ENCODE measurements around the gene NCK2. TPM values are rescaled to one million over a fixed set of nuclear protein-coding genes. Genes with fewer than 3 reads are reported as not detected.
A peak's percentile ranks its signal among the peaks of the same experiment; 100 is the strongest.

NCK2 gene
- total RNA-seq, 1 experiment from 2014 or later: 75.4 TPM

DNA sequence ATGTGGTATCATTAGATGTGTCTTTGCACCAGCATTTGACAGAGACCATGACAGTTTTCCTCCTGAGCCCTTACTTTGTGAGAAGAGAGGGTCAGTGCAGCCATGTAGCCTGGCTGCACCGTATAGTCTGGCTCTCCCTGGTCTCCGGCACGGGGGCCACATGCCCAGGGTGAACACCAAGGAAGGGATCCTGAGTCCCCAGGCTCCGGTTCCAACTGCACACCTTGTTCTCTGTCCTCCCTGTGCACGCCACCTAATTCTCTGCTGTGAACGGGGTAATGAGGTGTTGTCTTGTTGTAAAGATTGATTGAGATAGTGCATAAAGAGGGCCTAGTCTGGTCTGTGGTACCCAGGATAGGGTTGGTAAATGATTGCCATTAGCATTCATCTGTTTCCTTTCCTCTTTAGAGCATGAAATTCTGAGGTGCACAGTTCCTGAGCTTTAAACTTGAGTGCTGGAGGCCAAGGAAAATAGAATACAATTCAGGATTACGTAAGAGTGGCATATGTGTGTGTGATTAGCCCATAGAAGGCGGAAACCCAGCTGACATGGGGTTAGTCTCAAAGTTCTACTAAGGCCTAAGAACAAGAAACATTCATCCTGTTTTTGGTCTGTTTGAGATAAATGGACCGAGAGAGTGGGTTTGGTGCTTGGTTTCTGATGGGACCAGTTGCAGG, 55.5 kb downstream of the NCK2 start (continued):
- no peak for TF ChIP-seq ARID4B (CRISPR knock-in tag; IDR thresholded peaks at IDR 0.05; ENCODE audit: borderline replicate concordance)
- TF ChIP-seq ATF1 (CRISPR knock-in tag; IDR thresholded peaks at IDR 0.05): no peak
- no peak for TF ChIP-seq NFYB (CRISPR knock-in tag; conservative IDR thresholded peaks at IDR 0.05; ENCODE audit: low read depth)
- TF ChIP-seq GRHL2 (CRISPR knock-in tag; IDR thresholded peaks at IDR 0.05; ENCODE audit: insufficient replicate concordance, severe bottlenecking): no peak

- ATAC-seq (no peak), DNase-seq (ENCODE audit: low spot score) (no peak)
- Mint-ChIP-seq H3K4me3 (no peak overlapping the region), H3K27me3 (ENCODE audit: low read depth) (no peaks in the 10 kb centered on the region), H3K4me1 (peaks cover 72% of the 10 kb centered on the region), H3K27ac (peak overlapping the region; percentile 38), H3K36me3 (no peaks in the 10 kb centered on the region; the same call in 1 of the 2 replicates), H3K9me3 (peaks cover 3% of the 10 kb centered on the region; the same call in 1 of the 2 replicates)
- ChIA-PET POLR2A (no interaction called here), CTCF (no interaction called here)
- no peak for TF ChIP-seq ZNF425 (CRISPR knock-in tag; conservative IDR thresholded peaks at IDR 0.05)
Measured at GRCh38 chr2:105800953-105801635, 56.4 kb downstream of the NCK2 start.

- no peak for TF ChIP-seq FOXJ3 (CRISPR knock-in tag; IDR thresholded peaks at IDR 0.05; ENCODE audit: borderline replicate concordance)
- no peak for TF ChIP-seq ELF4 (CRISPR knock-in tag; IDR thresholded peaks at IDR 0.05; ENCODE audit: low read depth)
- no peak for TF ChIP-seq CREM (CRISPR knock-in tag; IDR thresholded peaks at IDR 0.05)
- TF ChIP-seq ESRRA (CRISPR knock-in tag; IDR thresholded peaks at IDR 0.05; ENCODE audit: borderline replicate concordance): no peak
- Mint-ChIP-seq H3K4me3 (no peak overlapping the region), H3K36me3 (no peaks in the 10 kb centered on the region; the same call in 1 of the 2 replicates), H3K9me3 (peaks cover 3% of the 10 kb centered on the region; the same call in 1 of the 2 replicates), H3K27me3 (ENCODE audit: low read depth) (no peaks in the 10 kb centered on the region), H3K27ac (peak overlapping the region; percentile 6; the same call in 1 of the 2 replicates), H3K4me1 (peaks cover 70% of the 10 kb centered on the region)
- POLR2A ChIA-PET: no interaction called here
- ATAC-seq (no peak), DNase-seq (ENCODE audit: low spot score) (no peak)
- CTCF ChIA-PET: no interaction called here
Measured at GRCh38 chr2:105801961-105802360, 57.2 kb downstream of the NCK2 start.

DNA sequence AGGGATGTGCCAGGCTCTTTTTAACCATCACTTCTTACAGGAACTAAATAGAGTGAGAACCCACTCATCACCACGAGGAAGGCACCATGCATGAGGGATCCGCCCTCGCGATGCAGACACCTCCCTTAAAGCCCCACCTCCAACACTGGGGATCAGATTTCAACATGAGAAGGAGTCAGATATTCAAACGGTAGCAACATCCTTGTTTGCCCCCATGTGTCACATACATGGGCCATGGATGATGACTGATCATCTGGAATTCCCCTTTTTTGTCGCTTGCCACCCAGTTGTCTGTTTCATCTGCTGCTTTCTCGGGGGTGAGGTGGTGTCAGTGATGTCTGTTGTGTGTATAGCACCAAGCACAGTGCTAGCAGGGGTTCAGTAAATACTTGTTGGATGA, 57.9 kb downstream of the NCK2 start:
- Mint-ChIP-seq H3K36me3 (no peaks in the 10 kb centered on the region; the same call in 1 of the 2 replicates), H3K4me1 (peaks cover 68% of the 10 kb centered on the region), H3K9me3 (peaks cover 3% of the 10 kb centered on the region; the same call in 1 of the 2 replicates), H3K27ac (0 out of 2 replicates have a peak overlapping the region, but pooled peaks have one; percentile 45), H3K4me3 (no peak overlapping the region), H3K27me3 (ENCODE audit: low read depth) (no peaks in the 10 kb centered on the region)
- CTCF ChIA-PET: no interaction called here
- POLR2A ChIA-PET: no interaction called here
- no peak for DNase-seq (ENCODE audit: low spot score)
- peak; percentile 31; the same call in 1 of the 2 replicates for ATAC-seq
- TF ChIP-seq USF2 (CRISPR knock-in tag; IDR thresholded peaks at IDR 0.05) (no peak), NFE2L1 (CRISPR knock-in tag; IDR thresholded peaks at IDR 0.05) (no peak), GTF2I (CRISPR knock-in tag; conservative IDR thresholded peaks at IDR 0.05) (no peak), TP53 (CRISPR knock-in tag; IDR thresholded peaks at IDR 0.05) (no peak), NR1H2 (CRISPR knock-in tag; IDR thresholded peaks at IDR 0.05) (no peak), ATF2 (CRISPR knock-in tag; IDR thresholded peaks at IDR 0.05; ENCODE audit: borderline replicate concordance, low read depth) (no peak), GRHL2 (CRISPR knock-in tag; IDR thresholded peaks at IDR 0.05; ENCODE audit: insufficient replicate concordance, severe bottlenecking) (no peak)
- TF ChIP-seq, protein P1, sequence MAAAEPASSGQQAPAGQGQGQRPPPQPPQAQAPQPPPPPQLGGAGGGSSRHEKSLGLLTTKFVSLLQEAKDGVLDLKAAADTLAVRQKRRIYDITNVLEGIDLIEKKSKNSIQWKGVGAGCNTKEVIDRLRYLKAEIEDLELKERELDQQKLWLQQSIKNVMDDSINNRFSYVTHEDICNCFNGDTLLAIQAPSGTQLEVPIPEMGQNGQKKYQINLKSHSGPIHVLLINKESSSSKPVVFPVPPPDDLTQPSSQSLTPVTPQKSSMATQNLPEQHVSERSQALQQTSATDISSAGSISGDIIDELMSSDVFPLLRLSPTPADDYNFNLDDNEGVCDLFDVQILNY (CRISPR knock-in tag; IDR thresholded peaks at IDR 0.05): no peak

Measured in WTC11 (cell line).